ENCODE measurements around the gene DHX32. TPM values are rescaled to one million over a fixed set of nuclear protein-coding genes. Genes with fewer than 3 reads are reported as not detected.
"Not testable (repeated sequence)": the region's sequence is repeated elsewhere in the genome, so short reads cannot be mapped to it uniquely, and the experiment has no call there.

DHX32 gene
- total RNA-seq, 1 donor from 2014 or later, result 15.5 TPM

- intact Hi-C loops (cut with micrococcal nuclease), result no loop called here
- CTCF ChIA-PET, result no interaction called here
- no peak for DNase-seq
- H3K4me1 Mint-ChIP-seq, result no peaks in the 10 kb centered on the region
- no peaks in the 10 kb centered on the region for H3K36me3 Mint-ChIP-seq (ENCODE audit: low read depth)
- no peak for ATAC-seq (ENCODE audit: low read depth)
- POLR2A ChIA-PET, result no interaction called here
- no peak overlapping the region for H3K27ac Mint-ChIP-seq
- no peak for TF ChIP-seq CTCF (IDR thresholded peaks at IDR 0.05)
- peaks cover 7% of the 10 kb centered on the region for H3K27me3 Mint-ChIP-seq
- H3K9me3 Mint-ChIP-seq, result no peaks in the 10 kb centered on the region
- no peak overlapping the region for H3K4me3 Mint-ChIP-seq
These were observed 30.1 kb upstream of the DHX32 start for GRCh38 chr10:125911145-125911544.

- POLR2A ChIA-PET, result not testable (repeated sequence)
These were observed 28.4 kb upstream of the DHX32 start for GRCh38 chr10:125909491-125909890.

GRCh38 chr10:125908813-125909212 lies 27.7 kb upstream of the DHX32 start:
- H3K9me3 Mint-ChIP-seq; H3K4me1 Mint-ChIP-seq; ATAC-seq (ENCODE audit: low read depth); POLR2A ChIA-PET; DNase-seq; H3K27me3 Mint-ChIP-seq; H3K36me3 Mint-ChIP-seq (ENCODE audit: low read depth); intact Hi-C loops (cut with micrococcal nuclease); H3K27ac Mint-ChIP-seq; H3K4me3 Mint-ChIP-seq; CTCF ChIA-PET: not testable (repeated sequence)

More at GRCh38 chr10:125909491-125909890, 28.4 kb upstream of the DHX32 start:
- H3K4me1 Mint-ChIP-seq; intact Hi-C loops (cut with micrococcal nuclease); DNase-seq; H3K27ac Mint-ChIP-seq; H3K4me3 Mint-ChIP-seq; H3K27me3 Mint-ChIP-seq; H3K36me3 Mint-ChIP-seq (ENCODE audit: low read depth); CTCF ChIA-PET; H3K9me3 Mint-ChIP-seq; ATAC-seq (ENCODE audit: low read depth): not testable (repeated sequence)

GRCh38 chr10:125907598-125907997 lies 26.5 kb upstream of the DHX32 start:
- CTCF ChIA-PET; intact Hi-C loops (cut with micrococcal nuclease); ATAC-seq (ENCODE audit: low read depth); H3K36me3 Mint-ChIP-seq (ENCODE audit: low read depth); H3K27me3 Mint-ChIP-seq; H3K27ac Mint-ChIP-seq; H3K4me3 Mint-ChIP-seq; H3K9me3 Mint-ChIP-seq; POLR2A ChIA-PET; DNase-seq; H3K4me1 Mint-ChIP-seq: not testable (repeated sequence)

GRCh38 chr10:125905069-125905994 lies 24.2 kb upstream of the DHX32 start:
- CTCF ChIA-PET; ATAC-seq (ENCODE audit: low read depth); H3K9me3 Mint-ChIP-seq; H3K36me3 Mint-ChIP-seq (ENCODE audit: low read depth); H3K4me1 Mint-ChIP-seq; H3K4me3 Mint-ChIP-seq; H3K27me3 Mint-ChIP-seq; intact Hi-C loops (cut with micrococcal nuclease); DNase-seq; H3K27ac Mint-ChIP-seq; POLR2A ChIA-PET: not testable (repeated sequence)

- ATAC-seq (ENCODE audit: low read depth); H3K36me3 Mint-ChIP-seq (ENCODE audit: low read depth); H3K27me3 Mint-ChIP-seq; intact Hi-C loops (cut with micrococcal nuclease); H3K4me1 Mint-ChIP-seq; H3K27ac Mint-ChIP-seq; POLR2A ChIA-PET; CTCF ChIA-PET; H3K4me3 Mint-ChIP-seq; DNase-seq; H3K9me3 Mint-ChIP-seq: not testable (repeated sequence)
These were observed 22.1 kb upstream of the DHX32 start for GRCh38 chr10:125903135-125903640.

GRCh38 chr10:125900963-125901362 lies 19.9 kb upstream of the DHX32 start:
- ATAC-seq (ENCODE audit: low read depth); H3K4me1 Mint-ChIP-seq; H3K27ac Mint-ChIP-seq; CTCF ChIA-PET; H3K4me3 Mint-ChIP-seq; intact Hi-C loops (cut with micrococcal nuclease); H3K9me3 Mint-ChIP-seq; H3K36me3 Mint-ChIP-seq (ENCODE audit: low read depth); DNase-seq; H3K27me3 Mint-ChIP-seq; POLR2A ChIA-PET: not testable (repeated sequence)

- POLR2A ChIA-PET, result interaction anchor here (0.6 to 0.8 kb wide), 2 partner anchors 74 to 1782 kb away, joined by 4 to 7 read pairs; partner anchors contain the start of genes BCCIP and UROS
- H3K27me3 Mint-ChIP-seq; CTCF ChIA-PET; DNase-seq; H3K36me3 Mint-ChIP-seq (ENCODE audit: low read depth); H3K9me3 Mint-ChIP-seq; ATAC-seq (ENCODE audit: low read depth): not testable (repeated sequence)
- peak overlapping the region; percentile 1 for H3K27ac Mint-ChIP-seq
- peak overlapping the region; percentile 89 for H3K4me3 Mint-ChIP-seq
- peaks cover 15% of the 10 kb centered on the region for H3K4me1 Mint-ChIP-seq
- intact Hi-C loops (cut with micrococcal nuclease), result loop anchor here (2.0 to 5.0 kb wide), 2 partner anchors 179 to 980 kb away; partner anchors contain the start of gene EDRF1
These were observed 16.2 kb upstream of the DHX32 start for GRCh38 chr10:125897317-125897716.

- intact Hi-C loops (cut with micrococcal nuclease), result loop anchor here (1.0 to 5.0 kb wide), 4 partner anchors 74 to 979 kb away; partner anchors contain the start of gene EDRF1
- H3K9me3 Mint-ChIP-seq; CTCF ChIA-PET; H3K27me3 Mint-ChIP-seq; H3K36me3 Mint-ChIP-seq (ENCODE audit: low read depth): not testable (repeated sequence)
- ATAC-seq (ENCODE audit: low read depth) (peak; percentile 86), DNase-seq (peak; percentile 77)
- POLR2A ChIA-PET, result interaction anchor here (0.8 kb wide), 1 partner anchor 73 kb away, joined by 4 read pairs; the partner anchor contains the start of genes BCCIP and UROS
- Mint-ChIP-seq H3K27ac (peak within 1 kb of the TSS; percentile 80), H3K4me1 (peaks cover 15% of the 10 kb centered on the region), H3K4me3 (peak within 1 kb of the TSS; percentile 90)
These were observed 15.2 kb upstream of the DHX32 start, which contains the start of gene FANK1 for GRCh38 chr10:125896088-125896934. Gene FANK1, plus strand, starts transcription at chr10:125896564. Its CDS starts 79 bp downstream, at chr10:125896643.

- Mint-ChIP-seq H3K27ac (peak overlapping the region; percentile 80), H3K4me3 (peak overlapping the region; percentile 90), H3K4me1 (peaks cover 15% of the 10 kb centered on the region)
- H3K9me3 Mint-ChIP-seq; H3K27me3 Mint-ChIP-seq; CTCF ChIA-PET; H3K36me3 Mint-ChIP-seq (ENCODE audit: low read depth); POLR2A ChIA-PET: not testable (repeated sequence)
- peak; percentile 62 for ATAC-seq (ENCODE audit: low read depth)
- peak; percentile 54 for DNase-seq
- intact Hi-C loops (cut with micrococcal nuclease), result loop anchor here (1.0 to 5.0 kb wide), 4 partner anchors 73 to 978 kb away; partner anchors contain the start of gene EDRF1
These were observed 14.3 kb upstream of the DHX32 start for GRCh38 chr10:125895130-125896087.

Data from activated B cell treated with CpG ODN at 0.5 μM for 24 hours (primary cell).